Effector memory CD8-positive, alpha-beta T cell (primary cell): ENCODE results near the gene PLCH1.

Experiments used
- ATAC-seq: fragments of 150-1000 bp; cut with Tn5 transposase; replicated peaks from 2 replicates; pipeline ENCODE4 v1.10.0; 2021; ENCODE audit warnings: mild to moderate bottlenecking, moderate library complexity
- DNase-seq, 3 experiments: peaks; one replicate each; pipeline ENCODE4 v3.0.0; 2021
- H3K27ac Mint-ChIP-seq, 2 donors: one replicate each; pipeline ENCODE4 v1.8.0; 2022; ENCODE audit warnings: mild to moderate bottlenecking in 2 of 2, mixed read lengths in 2 of 2, moderate library complexity in 2 of 2
- H3K27me3 Mint-ChIP-seq, 2 donors: one replicate each; pipeline ENCODE4 v1.8.0; 2022; ENCODE audit warnings: mixed read lengths in 2 of 2
- H3K36me3 Mint-ChIP-seq: one replicate; pipeline ENCODE4 v1.8.0; 2022; ENCODE audit warnings: mild to moderate bottlenecking, moderate library complexity, mixed read lengths; ENCODE audit not compliant: insufficient read depth
- H3K4me1 Mint-ChIP-seq, 2 donors: one replicate each; pipeline ENCODE4 v1.8.0; 2022; ENCODE audit warnings: low read depth in 2 of 2, mixed read lengths in 2 of 2
- H3K4me3 Mint-ChIP-seq, 2 donors: one replicate each; pipeline ENCODE4 v1.8.0; 2022; ENCODE audit warnings: mild to moderate bottlenecking in 2 of 2, mixed read lengths in 2 of 2, moderate library complexity in 2 of 2
- H3K9me3 Mint-ChIP-seq, 2 donors: one replicate each; pipeline ENCODE4 v1.8.0; 2022; ENCODE audit warnings: mixed read lengths in 2 of 2

PLCH1 gene

GRCh38 chr3:155741603-155742002 is 3.3 kb downstream of the PLCH1 start:
- peaks cover 70 to 86% of the 10 kb centered on the region in 2 donors for H3K27me3 Mint-ChIP-seq

DNA sequence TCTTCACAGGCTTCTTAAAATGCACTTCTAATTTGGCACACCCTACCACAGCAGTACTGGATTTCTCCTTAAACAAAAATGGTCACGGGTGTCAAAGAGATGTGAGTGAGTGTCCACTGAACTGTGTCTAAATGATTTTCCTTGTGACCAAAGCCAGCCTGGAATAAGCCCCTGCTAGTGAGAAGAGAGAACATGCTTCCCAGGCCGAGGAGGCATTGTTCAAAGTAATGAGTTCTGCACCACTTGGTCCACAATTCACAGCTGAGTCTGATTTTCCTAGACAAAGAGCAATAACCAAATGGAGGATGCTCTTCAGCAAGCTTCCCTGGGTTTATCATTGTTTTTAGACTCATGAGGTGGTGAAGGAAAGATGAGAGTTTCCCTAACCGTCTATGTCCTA is 3.8 kb downstream of the PLCH1 start:
- Mint-ChIP-seq H3K27ac (no peak overlapping the region), H3K9me3 (no peaks in the 10 kb centered on the region), H3K27me3 (peaks cover 65 to 81% of the 10 kb centered on the region in 2 donors), H3K36me3 (peaks cover 4% of the 10 kb centered on the region), H3K4me3 (no peak overlapping the region), H3K4me1 (peaks cover 16 to 18% of the 10 kb centered on the region in 2 donors)
- ATAC-seq (no peak), DNase-seq (no peak)

More at GRCh38 chr3:155741603-155742002, 3.3 kb downstream of the PLCH1 start:
- DNase-seq (no peak), ATAC-seq (no peak)
- Mint-ChIP-seq H3K9me3 (no peaks in the 10 kb centered on the region), H3K36me3 (peaks cover 4% of the 10 kb centered on the region), H3K27ac (no peak overlapping the region), H3K4me1 (peaks cover 16 to 18% of the 10 kb centered on the region in 2 donors), H3K4me3 (no peak overlapping the region)

DNA sequence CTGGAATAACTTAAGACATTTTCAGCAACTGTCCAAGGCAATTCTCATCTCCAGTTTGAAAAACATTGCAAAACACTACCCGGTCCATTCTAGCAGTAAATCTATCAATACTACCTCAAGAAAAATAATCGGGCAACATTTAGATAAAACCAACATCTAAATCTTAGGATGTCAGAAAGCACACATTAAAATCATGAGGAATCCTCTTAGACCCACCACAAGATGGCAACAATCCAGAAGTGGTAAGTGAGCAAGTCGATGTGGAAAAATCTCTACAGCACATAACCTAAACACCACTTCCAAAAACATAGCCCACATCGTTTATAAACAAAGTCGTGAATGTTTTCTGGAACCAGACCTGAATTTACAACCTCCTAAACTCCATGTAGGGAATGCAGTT is 5.7 kb downstream of the PLCH1 start:
- Mint-ChIP-seq H3K4me1 (peaks cover 7% of the 10 kb centered on the region in 2 donors), H3K27me3 (peaks cover 54 to 73% of the 10 kb centered on the region in 2 donors), H3K9me3 (no peaks in the 10 kb centered on the region), H3K36me3 (peaks cover 4% of the 10 kb centered on the region), H3K4me3 (no peak overlapping the region), H3K27ac (no peak overlapping the region)
- DNase-seq: no peak
- no peak for ATAC-seq

- no peak overlapping the region for H3K27ac Mint-ChIP-seq
- H3K36me3 Mint-ChIP-seq: peaks cover 4% of the 10 kb centered on the region
- H3K4me3 Mint-ChIP-seq: no peak overlapping the region
- H3K9me3 Mint-ChIP-seq: no peaks in the 10 kb centered on the region
- H3K4me1 Mint-ChIP-seq: peaks cover 2 to 4% of the 10 kb centered on the region in 2 donors
- DNase-seq: no peak
- peaks cover 48 to 68% of the 10 kb centered on the region in 2 donors for H3K27me3 Mint-ChIP-seq
- no peak for ATAC-seq
Measured at GRCh38 chr3:155738580-155739076, 6.2 kb downstream of the PLCH1 start.

DNA sequence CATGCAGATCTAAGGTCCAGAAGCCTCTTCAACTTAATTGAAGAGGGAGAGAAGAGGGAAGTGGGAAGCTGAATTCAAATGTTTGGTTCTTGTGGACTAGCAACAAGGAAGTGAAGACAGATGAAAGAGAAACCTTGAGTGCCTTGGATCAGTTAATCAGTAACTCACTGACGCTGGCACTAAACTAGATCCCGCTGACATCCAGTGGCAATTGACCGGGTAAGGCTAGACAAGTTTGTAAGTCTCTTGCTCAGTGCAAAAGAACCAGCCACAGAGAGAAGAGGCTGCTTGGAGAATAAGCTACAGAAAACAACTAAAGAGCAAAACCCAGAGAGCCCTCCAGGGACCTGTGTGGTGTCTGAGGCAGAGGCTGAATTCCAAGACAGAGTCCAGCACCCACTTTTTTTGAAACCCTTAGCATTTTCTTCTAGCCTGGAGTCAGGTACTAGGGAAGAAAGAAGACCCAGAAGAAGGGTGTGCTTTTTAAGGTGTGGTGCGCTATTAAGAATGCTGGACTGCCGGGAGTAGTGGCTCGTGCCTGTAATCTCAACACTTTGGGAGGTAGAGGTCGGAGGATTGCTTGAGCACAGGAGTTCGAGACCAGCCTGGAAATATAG is 6.9 kb downstream of the PLCH1 start:
- H3K27me3 Mint-ChIP-seq: peaks cover 43 to 67% of the 10 kb centered on the region in 2 donors
- H3K9me3 Mint-ChIP-seq: no peaks in the 10 kb centered on the region
- peaks cover 4% of the 10 kb centered on the region for H3K36me3 Mint-ChIP-seq
- DNase-seq: no peak
- ATAC-seq: no peak
- no peak overlapping the region for H3K4me3 Mint-ChIP-seq
- H3K27ac Mint-ChIP-seq: no peak overlapping the region
- peaks cover 0 to 3% of the 10 kb centered on the region in 2 donors for H3K4me1 Mint-ChIP-seq

DNA sequence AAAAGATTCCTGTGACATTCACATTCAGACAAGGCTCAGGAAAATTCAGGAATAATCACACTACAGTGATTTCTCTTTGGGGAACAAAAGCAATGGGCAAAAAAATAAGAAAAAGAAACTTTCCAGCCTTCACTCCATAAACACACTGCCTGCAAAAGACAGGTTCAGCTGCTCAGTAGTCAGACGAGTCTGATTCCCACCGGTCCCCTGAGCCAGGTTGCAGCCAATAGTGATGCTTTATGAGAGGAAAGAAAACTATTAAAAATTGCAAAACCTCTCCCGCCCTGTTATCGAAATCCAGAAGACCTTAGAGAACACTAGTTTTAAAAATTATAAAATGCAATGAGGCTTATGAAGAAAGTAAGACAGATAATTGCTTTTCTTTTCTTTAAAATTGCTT is 8.5 kb downstream of the PLCH1 start:
- no peak for DNase-seq
- no peak overlapping the region for H3K27ac Mint-ChIP-seq
- ATAC-seq: no peak
- H3K27me3 Mint-ChIP-seq: peaks cover 42 to 62% of the 10 kb centered on the region in 2 donors
- H3K4me1 Mint-ChIP-seq: peaks cover 0 to 3% of the 10 kb centered on the region in 2 donors
- H3K9me3 Mint-ChIP-seq: no peaks in the 10 kb centered on the region
- no peak overlapping the region for H3K4me3 Mint-ChIP-seq
- H3K36me3 Mint-ChIP-seq: peaks cover 4% of the 10 kb centered on the region

DNA sequence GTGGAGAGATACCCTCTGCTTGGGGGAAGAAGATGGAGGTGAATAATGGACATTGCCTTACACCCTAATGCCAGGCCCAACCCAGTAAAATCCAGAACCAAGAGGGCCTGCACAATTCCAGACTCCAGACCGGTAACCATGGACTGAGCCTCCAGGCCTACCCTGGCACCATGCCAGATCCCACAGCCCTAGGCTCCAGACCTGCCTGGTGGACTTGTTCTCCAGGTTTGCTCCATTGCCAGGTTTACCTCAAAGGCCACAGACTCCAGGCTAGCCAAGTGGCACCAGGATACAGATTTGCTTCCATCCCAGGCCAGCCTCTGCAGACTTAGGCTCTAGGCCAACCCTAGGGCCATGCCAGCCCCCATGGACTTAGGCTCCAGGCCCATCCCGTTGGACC is 14.0 kb downstream of the PLCH1 start:
- Mint-ChIP-seq H3K36me3 (no peaks in the 10 kb centered on the region), H3K27ac (no peak overlapping the region), H3K4me3 (no peak overlapping the region), H3K4me1 (no peaks in the 10 kb centered on the region), H3K9me3 (no peaks in the 10 kb centered on the region), H3K27me3 (peaks cover 33 to 52% of the 10 kb centered on the region in 2 donors)
- DNase-seq (no peak), ATAC-seq (no peak)

DNA sequence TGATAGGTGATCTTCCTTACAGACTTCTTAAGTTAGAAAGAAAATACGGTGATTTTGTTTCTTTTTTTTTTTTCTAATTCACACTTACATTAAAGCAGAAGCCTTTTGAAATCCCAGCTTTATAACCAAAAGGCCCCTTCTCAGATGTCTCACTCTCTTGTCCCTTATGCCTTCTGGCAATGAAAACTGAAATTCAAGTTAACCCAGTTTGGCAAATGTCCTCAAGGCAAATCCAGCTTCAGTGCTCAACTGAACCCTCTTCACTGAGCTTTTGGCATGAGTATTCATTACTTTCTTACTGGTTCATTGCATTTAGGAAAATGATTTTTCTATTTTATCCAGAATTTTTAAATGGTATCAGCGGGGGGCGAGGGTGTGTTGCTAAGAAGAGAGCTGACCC is 17.0 kb downstream of the PLCH1 start:
- DNase-seq: no peak

GRCh38 chr3:155714295-155714718 is 30.6 kb downstream of the PLCH1 start:
- Mint-ChIP-seq H3K4me1 (no peaks in the 10 kb centered on the region), H3K4me3 (no peak overlapping the region), H3K36me3 (no peaks in the 10 kb centered on the region), H3K27me3 (no peaks in the 10 kb centered on the region), H3K27ac (no peak overlapping the region), H3K9me3 (peaks cover 0 to 4% of the 10 kb centered on the region in 2 donors)
- DNase-seq (no peak), ATAC-seq (no peak)

More for the DNA sequence above, 17.0 kb downstream of the PLCH1 start:
- Mint-ChIP-seq H3K27me3 (peaks cover 36 to 39% of the 10 kb centered on the region in 2 donors), H3K27ac (no peak overlapping the region), H3K4me3 (no peak overlapping the region), H3K36me3 (no peaks in the 10 kb centered on the region), H3K4me1 (no peaks in the 10 kb centered on the region), H3K9me3 (no peaks in the 10 kb centered on the region)
- ATAC-seq: no peak

- Mint-ChIP-seq H3K27ac (no peak overlapping the region), H3K27me3 (no peaks in the 10 kb centered on the region), H3K9me3 (no peaks in the 10 kb centered on the region), H3K36me3 (no peaks in the 10 kb centered on the region), H3K4me1 (no peaks in the 10 kb centered on the region), H3K4me3 (no peak overlapping the region)
- DNase-seq: no peak
- ATAC-seq: no peak
Measured at GRCh38 chr3:155712008-155712407, 32.9 kb downstream of the PLCH1 start.

GRCh38 chr3:155704771-155705559 is 39.9 kb downstream of the PLCH1 start:
- peaks cover 6 to 27% of the 10 kb centered on the region in 2 donors for H3K27me3 Mint-ChIP-seq
- no peaks in the 10 kb centered on the region for H3K4me1 Mint-ChIP-seq
- H3K4me3 Mint-ChIP-seq: no peak overlapping the region
- DNase-seq (no peak), ATAC-seq (no peak)
- H3K9me3 Mint-ChIP-seq: no peaks in the 10 kb centered on the region
- H3K27ac Mint-ChIP-seq: no peak overlapping the region
- H3K36me3 Mint-ChIP-seq: no peaks in the 10 kb centered on the region

- ATAC-seq (no peak), DNase-seq (no peak)
- no peak overlapping the region for H3K4me3 Mint-ChIP-seq
- no peak overlapping the region for H3K27ac Mint-ChIP-seq
- no peaks in the 10 kb centered on the region for H3K4me1 Mint-ChIP-seq
- no peaks in the 10 kb centered on the region for H3K9me3 Mint-ChIP-seq
- H3K27me3 Mint-ChIP-seq: peaks cover 6 to 27% of the 10 kb centered on the region in 2 donors
- H3K36me3 Mint-ChIP-seq: no peaks in the 10 kb centered on the region
Measured at GRCh38 chr3:155704061-155704460, 40.8 kb downstream of the PLCH1 start.

- no peaks in the 10 kb centered on the region for H3K4me1 Mint-ChIP-seq
- H3K4me3 Mint-ChIP-seq: no peak overlapping the region
- no peaks in the 10 kb centered on the region for H3K36me3 Mint-ChIP-seq
Measured at GRCh38 chr3:155702745-155703591, 41.9 kb downstream of the PLCH1 start.

More at GRCh38 chr3:155702745-155703591, 41.9 kb downstream of the PLCH1 start:
- DNase-seq: no peak
- H3K27me3 Mint-ChIP-seq: peaks cover 6 to 27% of the 10 kb centered on the region in 2 donors
- no peaks in the 10 kb centered on the region for H3K9me3 Mint-ChIP-seq
- ATAC-seq: no peak
- no peak overlapping the region for H3K27ac Mint-ChIP-seq
